Adipose tissue (tissue), 3 donors: Measurements from ENCODE around the gene VEPH1. TPM values are rescaled to one million over a fixed set of nuclear protein-coding genes. Genes with fewer than 3 reads are reported as not detected.

Experiments
- H3K27ac ChIP-seq: one replicate; pipeline ENCODE4 v1.5.1; 2013; ENCODE audit warnings: low read depth, low read length
- WGBS, 3 donors: extraction: QIAGEN DNeasy Blood & Tissue Kit; methylation state at CpG; one replicate each; pipeline ENCODE4 v1.1.7; 2013; 5-methylcytosine and 5-hydroxymethylcytosine counted together
- polyA plus RNA-seq, 3 donors: library from polyadenylated mRNA; stranded (reverse); fragments of 200-250 nt; gene quantifications; one replicate each; pipeline ENCODE4 v1.2.3, GENCODE V29; 2013
- donor health status: healthy with polysubstance abuse.
- donor health status: Bipolar disorder and iron deficiency.
- donor health status: healthy.

Gene VEPH1
- polyA plus RNA-seq, result 1 to 10 TPM; 1.8 to 6.4 (median 5.3) TPM

DNA sequence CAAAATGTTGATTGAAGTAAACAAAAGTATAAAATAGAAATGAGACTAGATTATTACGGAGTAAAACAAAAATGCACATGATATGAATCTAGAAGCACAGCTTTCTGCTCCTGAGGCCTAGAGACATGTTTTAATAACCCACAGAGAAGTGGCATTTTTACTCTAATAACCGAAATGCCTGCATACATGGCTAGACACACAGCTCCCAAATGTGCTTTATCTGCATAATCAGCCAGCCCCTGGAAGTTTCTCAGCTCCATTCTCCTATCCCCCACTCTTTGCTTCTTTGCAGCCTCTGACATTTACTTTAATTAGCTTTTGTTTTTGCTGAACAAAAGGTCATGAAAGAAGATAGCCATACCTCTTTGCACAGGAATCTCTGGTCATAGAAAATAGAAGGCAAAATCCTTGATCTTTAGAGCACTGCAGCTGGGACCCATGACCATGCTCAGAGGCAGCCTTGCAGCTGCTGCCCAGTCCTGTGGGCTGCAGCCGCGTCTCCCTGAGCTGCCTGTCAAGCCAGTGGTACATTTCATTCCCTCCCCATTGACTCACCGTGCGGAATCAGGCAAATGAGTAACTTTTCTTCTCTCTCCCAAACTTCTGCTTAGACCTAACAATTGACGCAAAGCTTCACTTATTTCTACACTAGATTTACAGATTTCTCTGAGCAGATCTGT is at the start of gene VEPH1:
VEPH1 (minus strand) TSS at position 501 of the 680 bp plus-strand sequence. CDS start 8,067 bp downstream, outside the sequence.
- 50 to 91% (median 82%) methylated on average over 7 of the region's 7 CpGs for WGBS, 3 donors
- no peak within 1 kb of the TSS for H3K27ac ChIP-seq

DNA sequence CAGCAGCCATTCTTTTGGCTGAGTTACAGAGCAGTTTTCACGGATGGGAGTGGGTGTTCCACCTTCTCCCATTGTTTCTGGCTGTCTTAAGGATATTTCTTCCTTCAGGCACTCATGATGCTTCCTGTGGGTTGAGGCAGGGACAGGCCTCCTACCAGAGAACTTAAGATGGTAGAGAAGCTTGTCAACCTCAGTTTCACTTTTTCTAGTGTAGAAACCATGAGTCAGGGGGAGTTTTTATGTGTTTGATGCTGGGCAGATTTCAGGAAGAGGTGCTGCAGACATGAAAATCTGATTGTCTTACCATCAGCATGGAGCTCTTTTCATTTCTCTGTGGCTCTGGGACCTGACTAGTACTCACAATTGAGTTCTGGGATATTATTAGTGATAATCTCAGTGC is 48.7 kb upstream of the VEPH1 start:
- H3K27ac ChIP-seq, result no peak overlapping the region
- 54 to 76% (median 75%) methylated on average over 1 of the region's 1 CpG for WGBS, 3 donors

DNA sequence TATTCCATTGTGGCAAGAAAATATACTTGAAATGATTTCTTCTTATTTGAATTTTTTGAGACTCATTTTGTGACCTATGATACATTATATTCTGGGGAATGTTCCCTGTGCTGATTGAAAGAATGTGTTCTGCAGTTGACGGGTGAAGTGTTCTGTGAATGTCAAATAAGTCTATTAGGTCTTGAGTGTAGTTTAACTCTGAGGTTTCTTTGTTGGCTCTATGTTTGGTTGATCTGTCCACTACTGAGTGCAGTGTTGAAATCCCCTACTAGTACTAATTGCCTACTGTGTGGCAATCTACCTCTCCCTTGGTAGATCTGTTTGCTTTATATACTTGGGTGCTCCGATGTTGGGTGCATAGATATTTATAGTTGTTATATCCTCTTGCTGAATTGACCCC is 46.3 kb upstream of the VEPH1 start:
- 78 to 90% (median 89%) methylated on average over 2 of the region's 2 CpGs for WGBS, 3 donors
- no peak overlapping the region for H3K27ac ChIP-seq

DNA sequence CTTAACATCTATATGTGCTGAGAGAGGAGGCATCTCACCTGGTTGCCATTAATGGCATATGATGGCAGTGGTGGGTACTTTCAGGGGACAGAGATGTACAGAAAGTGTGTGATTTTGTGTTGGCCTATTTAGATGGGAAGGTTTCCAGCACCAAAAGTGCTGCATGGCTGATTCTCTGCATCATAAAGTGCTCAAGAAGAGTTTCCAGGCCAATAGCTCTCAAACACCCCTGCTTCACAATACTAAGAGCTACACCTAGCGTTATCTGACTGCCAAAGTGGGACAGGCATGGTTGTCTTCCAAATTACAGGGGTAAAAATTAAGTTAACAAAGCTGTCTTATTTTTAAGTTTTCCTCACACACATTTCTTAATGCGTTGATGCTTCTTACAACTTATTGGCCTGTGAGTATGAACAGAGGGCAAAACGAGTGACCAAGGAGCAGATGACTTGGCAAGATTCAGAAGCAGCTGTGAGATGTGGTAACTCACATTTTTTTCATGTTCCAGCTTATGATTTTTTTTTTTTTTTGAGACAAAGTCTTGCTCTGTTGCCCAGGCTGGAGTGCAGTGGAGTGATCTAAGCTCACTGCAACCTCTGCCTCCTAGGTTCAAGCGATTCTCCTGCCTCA is 41.4 kb upstream of the VEPH1 start:
- 56 to 79% (median 66%) methylated on average over 4 of the region's 4 CpGs for WGBS, 3 donors
- H3K27ac ChIP-seq, result no peak overlapping the region

DNA sequence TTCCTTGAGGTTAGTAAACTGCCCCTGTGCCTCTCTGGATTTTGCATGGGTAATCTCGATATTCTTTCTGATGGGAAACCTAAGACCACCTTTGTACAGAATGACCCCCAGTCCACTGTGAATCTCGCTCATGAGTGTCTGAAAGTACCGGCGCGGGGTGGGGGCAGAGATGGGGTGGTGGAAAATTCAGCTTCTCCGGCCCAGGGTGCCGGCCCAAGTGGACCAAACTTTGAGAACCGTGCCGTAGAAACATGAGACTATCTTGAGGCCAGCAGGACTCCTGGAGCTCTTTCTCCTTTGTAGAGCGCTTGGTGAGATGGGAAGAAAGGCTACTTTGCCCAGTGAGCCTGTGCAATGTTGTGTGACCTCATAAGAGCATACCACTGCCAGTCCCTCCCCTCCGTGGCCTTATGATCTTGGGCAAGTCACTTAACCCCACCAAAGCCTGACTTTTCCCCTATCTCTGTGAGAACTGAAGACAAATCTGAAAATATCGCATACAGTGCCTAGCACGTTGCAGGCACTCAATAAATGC is 40.4 kb upstream of the VEPH1 start:
- 61 to 79% (median 70%) methylated on average over 13 of the region's 13 CpGs for WGBS, 3 donors
- H3K27ac ChIP-seq, result no peak overlapping the region

DNA sequence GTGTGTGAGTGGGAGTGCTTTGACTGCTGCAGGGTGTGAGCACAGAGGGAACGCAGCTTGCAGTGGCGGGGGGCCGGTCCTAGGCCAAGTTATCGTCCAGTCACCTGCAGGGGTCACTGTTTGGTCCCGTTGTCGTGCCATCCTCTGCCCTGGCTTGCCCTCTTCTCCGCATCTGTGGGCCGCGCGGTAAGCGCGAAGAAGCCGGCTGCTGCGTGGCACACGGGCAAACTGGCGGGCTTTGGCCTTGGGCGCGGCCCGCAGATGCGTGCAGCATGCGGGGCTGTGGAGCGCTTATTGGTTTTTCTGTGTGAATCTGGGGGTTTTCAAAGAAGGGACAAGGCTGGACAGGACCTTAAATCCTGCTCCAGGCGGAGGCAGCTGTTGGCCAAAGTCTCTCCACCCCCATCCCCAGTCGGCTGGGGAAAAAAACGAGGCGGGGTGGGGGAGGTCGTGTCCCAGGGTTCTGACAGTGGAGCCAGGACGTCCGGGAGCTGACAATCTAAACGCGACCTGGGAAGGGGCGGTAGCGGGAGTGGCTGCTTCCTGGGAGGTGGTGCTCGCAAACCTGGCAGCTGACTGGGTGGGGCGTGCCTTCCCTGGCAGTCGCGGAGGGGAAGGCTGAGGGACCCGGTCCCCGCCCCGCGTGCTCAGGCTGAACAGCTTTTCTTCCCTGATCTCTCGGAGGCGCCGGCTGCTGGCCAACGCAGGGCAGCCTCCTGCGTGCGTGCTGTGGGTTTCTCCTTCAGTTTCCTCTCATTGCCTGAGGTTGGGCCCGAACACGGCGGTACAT is 39.7 kb upstream of the VEPH1 start:
- no peak overlapping the region for H3K27ac ChIP-seq
- WGBS, 3 donors, result 3 to 16% (median 14%) methylated on average over 49 to 50 of the region's 50 CpGs

DNA sequence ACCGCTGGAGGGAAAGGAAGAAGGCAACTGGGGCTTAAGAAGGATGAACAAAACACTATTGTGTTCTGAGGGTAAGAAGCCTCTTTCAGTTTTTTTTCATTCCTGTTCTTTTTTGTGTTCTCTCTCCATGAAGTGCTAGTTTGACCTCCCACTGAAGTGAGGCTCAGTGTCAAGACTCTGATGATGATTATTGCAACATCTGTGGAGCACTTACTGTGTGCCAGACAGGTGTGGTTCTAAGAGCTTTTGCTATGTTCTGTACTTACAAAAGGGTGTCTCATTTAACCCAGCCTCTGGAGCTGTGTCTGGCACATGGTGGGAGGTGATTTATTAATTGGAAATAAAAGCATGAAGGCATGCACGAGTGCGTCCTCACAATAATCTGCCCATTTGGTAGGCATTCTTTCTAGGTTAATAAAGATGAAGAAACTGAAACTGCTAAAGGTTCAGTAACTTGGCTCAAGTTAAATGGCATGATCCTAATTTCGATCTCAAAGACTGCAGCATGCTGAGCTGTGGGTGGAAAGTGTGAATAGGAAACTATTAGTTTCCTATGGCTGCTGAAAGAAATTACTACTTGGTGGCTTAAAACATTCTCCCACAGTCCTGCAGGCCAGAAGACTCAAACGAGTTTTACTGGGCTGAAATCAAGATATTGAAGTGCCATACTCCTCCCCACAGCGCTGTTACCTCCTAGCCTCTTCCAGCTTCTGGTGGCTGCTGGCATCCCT is 38.5 kb upstream of the VEPH1 start:
- 78 to 88% (median 82%) methylated on average over 6 of the region's 6 CpGs for WGBS, 3 donors
- no peak overlapping the region for H3K27ac ChIP-seq

DNA sequence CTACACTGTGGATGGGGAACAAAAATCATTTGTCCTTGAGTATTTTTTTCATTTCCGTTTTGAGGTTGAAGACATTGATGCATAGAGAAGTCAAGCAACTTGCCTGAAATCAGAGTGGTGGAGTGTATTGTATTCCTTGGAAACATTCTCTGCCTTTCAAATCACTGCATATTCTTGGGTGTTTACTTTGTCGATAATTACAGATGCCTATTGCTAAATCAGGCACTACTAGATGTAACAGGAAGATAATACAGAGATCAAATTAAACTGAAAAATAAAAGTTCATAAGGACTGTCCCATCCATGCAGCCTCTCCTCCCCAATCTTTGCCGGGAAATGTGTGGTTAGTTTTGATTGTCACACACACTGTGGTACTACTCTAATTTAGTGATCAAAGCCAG is 37.4 kb upstream of the VEPH1 start:
- 49 to 68% (median 51%) methylated on average over 3 of the region's 3 CpGs for WGBS, 3 donors
- H3K27ac ChIP-seq, result no peak overlapping the region

DNA sequence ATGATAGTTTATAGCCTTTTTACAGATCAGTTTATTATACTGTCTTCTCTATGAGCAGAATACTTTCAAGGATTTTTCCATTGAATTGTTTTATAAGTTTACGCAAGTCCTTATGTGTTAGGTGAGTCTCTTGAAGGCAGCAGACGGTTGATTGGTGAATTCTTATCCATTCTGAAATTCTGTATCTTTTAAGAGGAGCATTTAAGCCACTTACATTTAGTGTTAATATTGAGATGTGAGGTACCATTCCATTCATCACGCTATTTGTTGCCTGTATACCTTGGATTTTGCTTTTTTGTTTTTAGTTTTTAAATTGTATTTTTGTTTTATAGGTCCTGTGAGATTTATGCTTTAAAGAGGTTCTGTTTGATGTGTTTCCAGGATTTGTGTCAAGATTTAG is 32.5 kb upstream of the VEPH1 start:
- WGBS, 3 donors, result 94 to 99% (median 94%) methylated on average over 3 of the region's 3 CpGs

DNA sequence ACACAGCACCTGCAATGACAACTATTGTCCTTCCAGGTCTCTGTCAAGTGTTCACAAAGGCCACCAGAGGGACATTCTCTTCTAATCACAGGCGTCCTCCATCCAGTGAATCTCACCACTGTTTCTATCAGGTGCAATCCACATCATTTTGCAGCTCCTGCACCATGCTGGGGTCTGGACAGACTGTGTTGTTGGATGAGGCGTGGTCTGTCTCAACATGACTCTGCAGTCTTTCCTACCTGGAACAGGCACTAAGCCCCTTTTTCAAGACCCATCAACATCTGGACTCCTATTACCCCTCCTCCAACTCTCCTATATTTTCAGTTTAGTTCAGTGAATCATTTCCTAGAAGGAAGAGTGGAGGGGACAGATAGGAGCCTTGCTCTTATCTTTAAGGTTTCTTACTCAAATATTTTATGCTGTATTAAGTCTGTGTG is 31.5 kb upstream of the VEPH1 start:
- no peak overlapping the region for H3K27ac ChIP-seq
- 75 to 89% (median 87%) methylated on average over 2 of the region's 2 CpGs for WGBS, 3 donors

More for the DNA sequence above, 32.5 kb upstream of the VEPH1 start:
- H3K27ac ChIP-seq, result no peak overlapping the region

DNA sequence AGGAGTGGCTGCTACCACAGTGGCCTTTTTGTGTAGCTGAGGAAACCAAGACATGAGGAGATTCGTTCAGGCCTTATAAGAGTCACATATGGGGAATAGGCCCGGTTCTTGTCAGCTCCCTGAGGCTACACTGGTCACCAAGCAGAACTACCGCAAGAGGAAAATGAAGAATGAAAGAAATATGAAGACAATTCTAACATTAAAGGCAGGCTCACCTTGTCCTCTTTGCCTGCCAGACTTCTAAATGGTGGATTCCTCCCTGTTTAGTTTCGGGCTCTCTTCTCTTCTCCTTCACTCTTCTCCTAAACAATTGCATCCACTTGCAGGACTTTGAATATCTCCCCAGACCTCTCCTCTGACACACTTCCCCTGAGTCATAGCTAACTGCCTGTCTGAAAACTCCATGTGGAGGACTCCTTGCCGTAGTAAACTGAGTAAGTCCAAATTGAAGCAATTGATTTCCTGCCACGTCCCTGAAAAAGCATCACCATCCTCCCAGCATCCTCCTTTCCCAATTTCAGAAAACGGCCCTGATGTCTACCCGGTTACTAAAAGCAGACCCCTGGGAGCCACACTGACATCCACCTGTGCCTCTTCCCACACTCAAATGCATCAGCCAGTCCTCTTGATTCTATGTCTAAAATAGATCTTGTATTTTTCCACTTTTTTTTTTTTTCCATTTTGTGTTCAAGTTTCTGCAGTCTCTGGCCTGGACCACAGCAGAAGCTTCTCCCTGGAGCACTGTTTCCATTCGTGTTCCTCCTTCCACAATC is 30.3 kb upstream of the VEPH1 start:
- WGBS, 3 donors, result 61 to 71% (median 67%) methylated on average over 9 of the region's 9 CpGs
- no peak overlapping the region for H3K27ac ChIP-seq

DNA sequence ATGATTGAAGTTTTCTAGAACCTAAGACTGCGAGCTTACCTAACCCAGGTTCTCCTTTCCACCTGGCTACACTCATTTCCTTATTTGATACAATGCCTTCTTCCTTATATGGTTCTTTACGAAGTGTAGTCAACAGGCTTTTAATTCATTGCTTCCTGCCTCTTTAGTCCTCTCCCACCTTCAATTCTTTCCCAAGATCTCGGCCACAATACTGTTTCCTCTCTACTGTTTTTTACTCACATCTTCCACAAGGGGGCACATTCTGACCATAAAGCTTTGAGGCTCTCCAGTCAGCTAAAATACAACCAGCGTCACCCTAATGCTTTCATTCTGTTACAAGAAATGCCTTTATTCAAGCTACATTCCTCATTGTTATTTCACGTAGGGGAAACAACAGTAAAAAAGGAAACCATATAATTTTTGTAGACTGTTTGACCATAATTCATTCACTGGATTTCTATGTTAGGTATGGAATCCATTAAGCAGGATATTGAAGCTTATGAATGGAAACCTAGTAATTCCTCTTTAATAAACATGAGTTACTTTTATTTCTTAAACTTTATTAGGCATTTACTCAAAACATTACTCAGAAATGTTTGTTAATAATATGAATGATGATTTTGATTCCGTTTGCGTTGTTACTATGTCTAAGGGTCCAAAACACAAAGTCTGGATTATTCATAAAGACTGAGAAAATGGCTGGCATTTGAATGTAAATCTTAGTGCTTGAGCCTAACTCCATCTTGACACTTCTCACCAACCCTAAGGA is 29.5 kb upstream of the VEPH1 start:
- WGBS, 3 donors, result 39 to 40% (median 39%) methylated on average over 7 of the region's 7 CpGs

DNA sequence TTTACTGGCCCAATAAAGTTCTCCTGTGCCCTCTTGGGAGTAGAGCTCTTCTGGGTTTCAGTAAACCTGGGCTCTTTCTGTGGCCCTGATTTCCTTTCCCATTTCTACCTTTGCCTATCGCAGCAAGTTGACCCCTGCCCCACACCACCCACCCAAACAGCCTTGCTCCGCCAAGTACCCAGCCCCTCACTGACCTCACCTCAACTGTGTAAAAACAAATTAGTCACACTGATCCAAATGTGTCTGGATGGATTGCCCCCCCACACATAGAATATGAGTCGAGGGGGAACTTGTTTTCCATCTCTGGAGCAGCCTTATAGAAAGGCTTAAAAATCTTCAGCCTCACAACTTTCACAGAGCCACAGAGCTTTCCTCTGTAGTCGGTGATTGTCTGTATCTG is 28.6 kb upstream of the VEPH1 start:
- no peak overlapping the region for H3K27ac ChIP-seq
- WGBS, 3 donors, result 66 to 71% (median 70%) methylated on average over 4 of the region's 4 CpGs

More for the DNA sequence above, 29.5 kb upstream of the VEPH1 start:
- H3K27ac ChIP-seq, result no peak overlapping the region

DNA sequence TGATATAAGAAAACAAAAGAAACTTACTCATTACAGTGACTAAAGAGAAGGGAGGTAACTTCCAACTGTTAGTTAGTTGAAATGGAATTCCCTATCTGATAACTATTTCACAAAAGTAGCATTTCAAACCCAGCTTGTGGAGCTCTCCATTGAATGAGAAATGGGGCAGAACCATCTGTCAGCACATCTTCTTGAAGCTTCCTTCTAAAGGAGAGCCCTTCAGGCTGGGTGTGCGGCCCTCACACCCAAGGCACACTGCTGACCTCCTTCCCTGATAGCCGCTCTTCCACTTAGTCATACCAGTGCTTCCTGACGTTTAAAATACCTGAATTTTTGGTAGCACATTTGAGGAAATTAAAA is 28.1 kb upstream of the VEPH1 start:
- no peak overlapping the region for H3K27ac ChIP-seq
- WGBS, 3 donors, result 76 to 91% (median 86%) methylated on average over 3 of the region's 3 CpGs

DNA sequence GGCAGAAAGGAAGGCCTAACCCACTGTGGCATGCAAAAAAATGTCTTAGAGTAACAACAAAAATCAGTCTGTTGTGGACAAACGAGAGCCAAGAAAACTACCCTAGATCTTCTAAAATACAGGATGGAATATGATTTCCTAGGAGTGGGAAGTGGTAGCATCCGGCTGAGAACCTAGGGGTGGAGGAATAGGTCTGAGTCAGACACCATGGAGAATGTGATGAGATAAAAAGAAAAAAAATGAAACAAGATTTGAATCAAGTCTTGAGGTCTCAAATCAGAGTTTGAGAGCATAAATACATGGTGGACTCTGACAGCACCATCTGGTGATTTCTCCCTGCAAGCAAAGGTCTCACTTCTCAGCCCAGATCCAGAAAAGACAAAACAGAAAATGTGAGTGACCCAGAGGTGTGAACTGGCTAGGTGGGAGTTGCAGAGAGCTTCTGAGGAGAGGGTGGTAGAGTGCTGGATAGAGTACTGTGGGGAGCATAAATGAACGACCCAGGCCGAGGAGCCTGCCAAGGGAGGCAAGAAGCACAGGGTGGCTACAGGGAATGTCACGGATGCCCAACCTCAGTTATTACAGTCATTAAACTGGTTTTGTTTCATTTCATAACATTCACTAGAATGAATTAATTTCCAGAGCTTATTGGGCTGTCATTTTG is 27.6 kb upstream of the VEPH1 start:
- WGBS, 3 donors, result 82 to 85% (median 83%) methylated on average over 5 of the region's 5 CpGs
- H3K27ac ChIP-seq, result no peak overlapping the region

DNA sequence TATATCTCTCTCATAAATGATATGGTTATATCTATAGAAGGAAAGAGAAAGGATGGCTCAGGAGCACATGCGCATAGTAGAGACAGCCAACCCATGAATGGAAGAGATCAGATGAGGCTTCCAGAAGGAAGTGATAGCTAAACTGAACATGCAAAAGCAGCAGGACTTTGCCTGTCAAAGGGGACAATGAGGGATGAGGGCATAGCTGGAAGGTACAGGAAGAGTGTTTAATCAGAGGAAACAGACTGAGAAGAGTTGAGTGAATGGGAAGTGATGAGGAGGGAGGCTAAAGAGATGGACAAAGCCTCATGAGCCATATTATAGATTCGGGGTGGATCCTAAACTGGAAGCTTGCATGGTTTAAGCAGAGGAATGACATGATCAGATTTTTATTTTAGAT is 26.5 kb upstream of the VEPH1 start:
- WGBS, 3 donors, result 88 to 94% (median 89%) methylated on average over 2 of the region's 2 CpGs
- no peak overlapping the region for H3K27ac ChIP-seq

DNA sequence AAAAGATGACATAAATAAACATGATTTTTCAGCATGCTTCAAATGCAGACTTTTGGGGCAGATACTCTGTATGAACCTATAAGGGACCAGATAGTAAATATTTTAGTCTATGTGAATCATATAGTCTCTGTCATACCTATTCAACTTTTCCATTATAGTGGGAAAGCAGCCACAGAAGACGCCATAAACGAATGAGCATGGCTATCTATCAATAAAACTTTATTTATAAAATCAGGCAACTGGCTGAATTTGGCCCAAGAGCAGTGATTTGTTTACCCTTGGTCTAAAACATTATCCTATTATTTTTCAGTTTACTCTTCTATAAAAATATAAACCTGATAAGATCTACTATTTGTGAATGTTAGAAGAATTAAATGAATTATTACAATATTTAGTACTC is 25.9 kb upstream of the VEPH1 start:
- WGBS, 3 donors, result 91 to 98% (median 94%) methylated on average over 2 of the region's 2 CpGs
- H3K27ac ChIP-seq, result no peak overlapping the region
